ENCODE measurements around the gene HES7.

The HES7 gene

GRCh38 chr17:8161289-8162232, 37.7 kb upstream of the HES7 start:
- H3K4me2 ChIP-seq (ENCODE audit: low read length) = peak overlapping the region; percentile 99
- H3K9me3 ChIP-seq (replicated peaks; ENCODE audit: low read length) = no peaks in the 10 kb centered on the region
- H3K4me3 ChIP-seq (ENCODE audit: low read length) = peak overlapping the region; percentile 99
- H3K27me3 ChIP-seq (ENCODE audit: control insufficient read depth, insufficient read depth, low read length) = no peaks in the 10 kb centered on the region
- peaks cover 51% of the 10 kb centered on the region for H3K4me1 ChIP-seq (ENCODE audit: control insufficient read depth, insufficient read depth, low read length)
- H3K9ac ChIP-seq (ENCODE audit: low read depth, low read length) = peak overlapping the region; percentile 100
- H3K36me3 ChIP-seq (ENCODE audit: insufficient read depth, low read length) = peaks cover 20% of the 10 kb centered on the region

DNA sequence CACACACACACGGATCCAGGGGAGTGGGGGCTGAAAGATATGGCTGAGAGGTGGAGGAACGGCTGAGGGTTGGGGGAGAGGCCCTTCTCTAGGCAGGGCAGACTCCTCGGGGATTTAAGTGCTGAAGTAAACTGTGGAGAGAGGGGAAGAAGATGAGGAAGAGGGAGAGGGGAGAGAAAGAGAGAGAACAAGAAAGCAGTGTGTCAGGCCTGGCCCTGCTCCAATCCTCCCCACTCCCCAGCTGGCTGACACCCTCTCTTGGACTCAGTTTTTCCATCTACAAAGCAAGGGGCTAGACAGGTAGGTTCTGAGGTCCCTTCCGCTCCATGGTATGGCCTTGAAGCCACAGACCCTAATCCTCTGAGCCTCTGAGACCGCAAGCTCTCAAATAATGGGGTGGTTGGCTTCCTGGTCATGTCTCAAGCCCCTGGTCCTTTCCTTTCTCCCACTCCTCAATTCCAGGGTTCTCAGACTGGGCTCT, 36.9 kb upstream of the HES7 start:
- peaks cover 44% of the 10 kb centered on the region for H3K4me1 ChIP-seq (ENCODE audit: control insufficient read depth, insufficient read depth, low read length)
- peaks cover 23% of the 10 kb centered on the region for H3K36me3 ChIP-seq (ENCODE audit: insufficient read depth, low read length)
- peak overlapping the region; percentile 100 for H3K9ac ChIP-seq (ENCODE audit: low read depth, low read length)
- H3K9me3 ChIP-seq (replicated peaks; ENCODE audit: low read length) = no peaks in the 10 kb centered on the region
- peak overlapping the region; percentile 99 for H3K4me2 ChIP-seq (ENCODE audit: low read length)
- no peaks in the 10 kb centered on the region for H3K27me3 ChIP-seq (ENCODE audit: control insufficient read depth, insufficient read depth, low read length)
- H3K4me3 ChIP-seq (ENCODE audit: low read length) = peak overlapping the region; percentile 11

GRCh38 chr17:8160224-8160577, 36.3 kb upstream of the HES7 start:
- H3K27me3 ChIP-seq (ENCODE audit: control insufficient read depth, insufficient read depth, low read length) = no peaks in the 10 kb centered on the region
- no peak overlapping the region for H3K4me3 ChIP-seq (ENCODE audit: low read length)
- peaks cover 26% of the 10 kb centered on the region for H3K36me3 ChIP-seq (ENCODE audit: insufficient read depth, low read length)
- H3K9me3 ChIP-seq (replicated peaks; ENCODE audit: low read length) = no peaks in the 10 kb centered on the region
- peak overlapping the region; percentile 99 for H3K4me2 ChIP-seq (ENCODE audit: low read length)
- H3K9ac ChIP-seq (ENCODE audit: low read depth, low read length) = no peak overlapping the region
- peaks cover 46% of the 10 kb centered on the region for H3K4me1 ChIP-seq (ENCODE audit: control insufficient read depth, insufficient read depth, low read length)

DNA sequence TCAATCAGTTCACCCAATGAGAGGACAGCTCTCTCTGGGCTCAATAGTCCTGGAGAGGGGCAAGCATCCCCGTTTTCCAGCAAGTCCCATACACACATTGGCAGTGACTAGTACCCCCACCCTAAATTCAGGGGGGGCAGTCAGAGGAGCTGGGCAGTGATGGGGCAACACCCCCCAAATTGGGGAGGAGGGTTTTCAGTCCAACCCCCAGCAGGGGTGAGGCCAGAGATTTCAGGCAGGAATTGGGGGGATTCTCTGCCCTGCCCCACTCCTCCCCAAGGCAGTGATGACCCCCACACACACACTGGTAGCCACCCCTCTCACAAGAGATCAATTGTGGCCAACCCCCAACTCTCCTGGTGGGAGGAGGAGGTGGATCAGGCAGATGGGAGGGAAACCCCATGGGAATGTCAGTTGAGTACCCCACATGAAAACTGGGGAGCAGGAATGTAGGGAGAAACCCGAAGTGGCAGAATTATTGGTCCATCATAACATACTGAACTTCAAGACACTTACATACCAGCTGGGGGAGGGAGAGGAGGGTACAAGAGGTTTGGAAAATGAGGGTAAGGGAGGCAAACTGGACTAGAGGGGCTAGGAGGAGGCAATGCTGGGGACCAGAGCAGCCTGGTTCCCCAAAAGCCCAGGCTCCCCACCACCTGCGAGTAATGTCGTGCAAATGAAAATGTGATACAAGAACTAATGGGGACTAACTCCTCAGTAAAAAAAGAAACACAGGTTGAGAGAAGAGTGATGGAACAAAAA, 35.7 kb upstream of the HES7 start:
- H3K4me1 ChIP-seq (ENCODE audit: control insufficient read depth, insufficient read depth, low read length) = peaks cover 48% of the 10 kb centered on the region
- H3K36me3 ChIP-seq (ENCODE audit: insufficient read depth, low read length) = peaks cover 26% of the 10 kb centered on the region
- no peaks in the 10 kb centered on the region for H3K9me3 ChIP-seq (replicated peaks; ENCODE audit: low read length)
- no peaks in the 10 kb centered on the region for H3K27me3 ChIP-seq (ENCODE audit: control insufficient read depth, insufficient read depth, low read length)
- H3K9ac ChIP-seq (ENCODE audit: low read depth, low read length) = no peak overlapping the region
- no peak overlapping the region for H3K4me3 ChIP-seq (ENCODE audit: low read length)
- no peak overlapping the region for H3K4me2 ChIP-seq (ENCODE audit: low read length)

GRCh38 chr17:8159032-8159400, 35.1 kb upstream of the HES7 start:
- Histone ChIP-seq H3K4me3 (ENCODE audit: low read length) (no peak overlapping the region), H3K4me1 (ENCODE audit: control insufficient read depth, insufficient read depth, low read length) (peaks cover 45% of the 10 kb centered on the region), H3K27me3 (ENCODE audit: control insufficient read depth, insufficient read depth, low read length) (no peaks in the 10 kb centered on the region), H3K4me2 (ENCODE audit: low read length) (no peak overlapping the region), H3K9me3 (replicated peaks; ENCODE audit: low read length) (no peaks in the 10 kb centered on the region), H3K36me3 (ENCODE audit: insufficient read depth, low read length) (peaks cover 26% of the 10 kb centered on the region), H3K9ac (ENCODE audit: low read depth, low read length) (no peak overlapping the region)

DNA sequence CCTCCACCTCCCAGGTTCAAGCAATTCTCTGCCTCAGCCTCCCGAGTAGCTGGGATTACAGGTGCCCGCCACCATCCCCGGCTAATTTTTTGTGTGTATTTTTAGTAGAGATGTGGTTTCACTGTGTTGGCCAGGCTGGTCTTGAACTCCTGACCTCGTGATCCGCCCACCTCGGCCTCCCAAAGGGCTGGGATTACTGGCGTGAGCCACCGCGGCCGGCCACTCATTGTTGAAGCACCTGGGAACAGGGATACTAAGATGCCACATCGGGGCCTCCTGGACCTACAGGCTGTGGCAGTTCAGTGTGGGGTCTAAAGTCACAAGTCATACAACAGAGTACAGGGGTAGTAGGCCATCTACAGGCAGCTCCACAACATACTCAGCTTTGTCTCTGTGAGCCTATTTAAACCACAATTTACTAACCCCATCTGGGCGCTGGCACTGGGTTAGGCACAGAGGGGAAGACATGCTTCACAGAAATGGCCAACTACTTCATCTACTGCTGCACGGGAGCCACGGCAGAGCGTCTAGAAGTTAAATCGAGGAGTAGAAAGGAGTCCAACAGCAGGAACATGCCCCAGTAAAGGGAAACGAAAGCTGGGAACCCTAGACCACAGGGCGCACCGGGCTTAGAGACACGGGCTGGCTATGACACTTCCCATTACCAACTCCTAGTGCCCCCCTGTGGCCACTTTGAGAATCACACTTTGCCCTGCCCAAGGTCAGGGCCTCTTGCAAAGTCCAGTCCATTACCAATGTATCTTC, 34.5 kb upstream of the HES7 start:
- Histone ChIP-seq H3K9me3 (replicated peaks; ENCODE audit: low read length) (no peaks in the 10 kb centered on the region), H3K36me3 (ENCODE audit: insufficient read depth, low read length) (peaks cover 26% of the 10 kb centered on the region), H3K9ac (ENCODE audit: low read depth, low read length) (peak overlapping the region; percentile 67), H3K27me3 (ENCODE audit: control insufficient read depth, insufficient read depth, low read length) (no peaks in the 10 kb centered on the region), H3K4me1 (ENCODE audit: control insufficient read depth, insufficient read depth, low read length) (peaks cover 44% of the 10 kb centered on the region), H3K4me2 (ENCODE audit: low read length) (peak overlapping the region; percentile 72), H3K4me3 (ENCODE audit: low read length) (no peak overlapping the region)

GRCh38 chr17:8156246-8156992, 32.5 kb upstream of the HES7 start:
- no peaks in the 10 kb centered on the region for H3K9me3 ChIP-seq (replicated peaks; ENCODE audit: low read length)
- H3K4me3 ChIP-seq (ENCODE audit: low read length) = peak overlapping the region; percentile 93
- H3K36me3 ChIP-seq (ENCODE audit: insufficient read depth, low read length) = peaks cover 32% of the 10 kb centered on the region
- H3K4me1 ChIP-seq (ENCODE audit: control insufficient read depth, insufficient read depth, low read length) = peaks cover 44% of the 10 kb centered on the region
- H3K27me3 ChIP-seq (ENCODE audit: control insufficient read depth, insufficient read depth, low read length) = no peaks in the 10 kb centered on the region
- H3K9ac ChIP-seq (ENCODE audit: low read depth, low read length) = peak overlapping the region; percentile 100
- H3K4me2 ChIP-seq (ENCODE audit: low read length) = peak overlapping the region; percentile 87

DNA sequence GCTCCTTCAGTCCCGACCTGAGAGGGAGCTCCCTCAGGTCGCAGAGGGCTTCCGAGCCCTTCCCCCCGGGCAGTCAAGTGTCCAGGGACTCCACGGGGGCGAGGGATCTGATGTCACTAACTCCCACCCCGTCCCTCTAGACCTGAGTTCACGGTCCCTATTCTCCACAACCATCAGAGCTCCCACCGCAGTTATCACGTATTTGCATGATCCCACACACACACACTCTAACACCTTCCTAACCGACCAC, 32.0 kb upstream of the HES7 start:
- peak overlapping the region; percentile 86 for H3K4me2 ChIP-seq (ENCODE audit: low read length)
- no peaks in the 10 kb centered on the region for H3K9me3 ChIP-seq (replicated peaks; ENCODE audit: low read length)
- H3K27me3 ChIP-seq (ENCODE audit: control insufficient read depth, insufficient read depth, low read length) = no peaks in the 10 kb centered on the region
- H3K36me3 ChIP-seq (ENCODE audit: insufficient read depth, low read length) = peaks cover 29% of the 10 kb centered on the region
- peak overlapping the region; percentile 100 for H3K9ac ChIP-seq (ENCODE audit: low read depth, low read length)
- peaks cover 40% of the 10 kb centered on the region for H3K4me1 ChIP-seq (ENCODE audit: control insufficient read depth, insufficient read depth, low read length)
- H3K4me3 ChIP-seq (ENCODE audit: low read length) = peak overlapping the region; percentile 93

GRCh38 chr17:8155231-8155995, 31.5 kb upstream of the HES7 start:
- Histone ChIP-seq H3K27me3 (ENCODE audit: control insufficient read depth, insufficient read depth, low read length) (no peaks in the 10 kb centered on the region), H3K9me3 (replicated peaks; ENCODE audit: low read length) (no peaks in the 10 kb centered on the region), H3K4me3 (ENCODE audit: low read length) (peak overlapping the region; percentile 93), H3K4me2 (ENCODE audit: low read length) (peak overlapping the region; percentile 86), H3K4me1 (ENCODE audit: control insufficient read depth, insufficient read depth, low read length) (peaks cover 41% of the 10 kb centered on the region), H3K9ac (ENCODE audit: low read depth, low read length) (peak overlapping the region; percentile 100), H3K36me3 (ENCODE audit: insufficient read depth, low read length) (peaks cover 29% of the 10 kb centered on the region)

DNA sequence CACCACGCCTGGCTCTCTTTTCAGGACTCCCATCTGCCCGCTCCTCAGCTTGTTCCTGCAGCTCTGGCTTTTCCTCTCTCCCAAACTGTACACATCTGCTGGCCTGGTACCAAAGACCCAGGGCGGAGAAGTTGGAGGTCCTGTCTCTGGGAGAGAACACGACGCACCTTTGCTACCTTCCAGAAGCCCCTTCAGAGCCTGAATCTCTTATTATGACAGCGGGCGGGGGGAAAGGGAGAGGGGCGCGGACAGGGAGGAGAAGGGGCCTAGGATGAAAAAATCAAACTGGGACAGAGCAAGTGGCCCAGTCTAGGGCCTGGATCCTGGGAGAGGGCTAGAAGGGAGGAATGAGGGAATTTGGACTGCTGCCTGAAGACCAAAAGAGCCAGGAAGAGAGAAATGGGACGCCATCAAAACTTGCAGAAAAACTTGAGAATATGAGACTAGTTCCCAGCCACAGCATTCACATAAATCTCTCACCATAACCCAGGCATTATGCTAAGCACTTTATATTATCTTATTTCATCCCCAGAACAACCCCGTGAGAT, 30.8 kb upstream of the HES7 start:
- Histone ChIP-seq H3K4me2 (ENCODE audit: low read length) (peak overlapping the region; percentile 86), H3K4me1 (ENCODE audit: control insufficient read depth, insufficient read depth, low read length) (peaks cover 48% of the 10 kb centered on the region), H3K4me3 (ENCODE audit: low read length) (peak overlapping the region; percentile 93), H3K9me3 (replicated peaks; ENCODE audit: low read length) (no peaks in the 10 kb centered on the region), H3K36me3 (ENCODE audit: insufficient read depth, low read length) (peaks cover 31% of the 10 kb centered on the region), H3K9ac (ENCODE audit: low read depth, low read length) (peak overlapping the region; percentile 100), H3K27me3 (ENCODE audit: control insufficient read depth, insufficient read depth, low read length) (no peaks in the 10 kb centered on the region)

All from skeletal muscle satellite cell (primary cell).